IMR-90 (cell line): Measurements from ENCODE around the gene FRMD5. TPM values are rescaled to one million over a fixed set of nuclear protein-coding genes. Genes with fewer than 3 reads are reported as not detected.

ENCODE experiments used
- ATAC-seq: fragments of 200-7000 bp; cut with Tn5 transposase; 2 replicates; pipeline ENCODE4 v1.9.1; 2020; ENCODE audit warnings: low read depth, mild to moderate bottlenecking, moderate library complexity
- BruUV-seq: library from RNA; stranded (reverse); fragments of 400-500 nt; replicated peaks from 2 replicates; lab custom pipeline; 2021; lab: Mats Ljungman, UMichigan
- CTCF ChIA-PET: fragments of 300-600 bp; formaldehyde crosslinking; extraction: SDS; loops from one replicate; lab custom pipeline; 2021; ENCODE audit warnings: antibody characterized with exemption; lab: Yijun Ruan, JAX
- POLR2A ChIA-PET: fragments of 300-600 bp; sonication (Branson Sonifier 250); formaldehyde crosslinking; loops from one replicate; lab custom pipeline; 2022; ENCODE audit warnings: antibody characterized with exemption; ENCODE audit not compliant: unreplicated experiment; lab: Charles Lee
- DNase-seq: peaks from one replicate; pipeline ENCODE4 v3.0.0; 2013
- H2AFZ ChIP-seq: replicated peaks from 2 replicates; pipeline ENCODE3; 2013; ENCODE audit warnings: low read length, mild to moderate bottlenecking; ENCODE audit not compliant: poor library complexity
- H2AK5ac ChIP-seq: 2 replicates; pipeline ENCODE4 v1.6.1; 2013; ENCODE audit warnings: low read depth, low read length, inconsistent platforms
- H2AK9ac ChIP-seq: replicated peaks from 2 replicates; pipeline ENCODE3; 2013; ENCODE audit warnings: mild to moderate bottlenecking, low read depth, low read length, moderate library complexity; ENCODE audit not compliant: poor library complexity
- H2BK120ac ChIP-seq: 2 replicates; pipeline ENCODE4 v1.6.1; 2013; ENCODE audit warnings: low read depth, low read length, inconsistent platforms
- H2BK15ac ChIP-seq: 3 replicates; pipeline ENCODE4 v1.6.1; 2013; ENCODE audit warnings: low read depth, low read length, inconsistent platforms
- H2BK20ac ChIP-seq: 2 replicates; pipeline ENCODE4 v1.6.1; 2013; ENCODE audit warnings: low read depth, mild to moderate bottlenecking, inconsistent platforms, low read length, moderate library complexity
- H2BK5ac ChIP-seq: 2 replicates; pipeline ENCODE4 v1.6.1; 2013; ENCODE audit warnings: mild to moderate bottlenecking, low read depth, low read length, inconsistent platforms; ENCODE audit not compliant: poor library complexity, severe bottlenecking
- H3K14ac ChIP-seq: replicated peaks from 2 replicates; pipeline ENCODE4 v1.6.1; 2013; ENCODE audit warnings: low read depth, low read length, inconsistent platforms
- H3K18ac ChIP-seq: 2 replicates; pipeline ENCODE4 v1.6.1; 2013; ENCODE audit warnings: low read depth, low read length, control low read depth
- H3K23ac ChIP-seq: 2 replicates; pipeline ENCODE4 v1.6.1; 2013; ENCODE audit warnings: low read depth, low read length, inconsistent platforms
- H3K27ac ChIP-seq: 2 replicates; pipeline ENCODE4 v1.5.1; 2013; ENCODE audit warnings: mild to moderate bottlenecking, control low read depth, low read length; ENCODE audit not compliant: insufficient read depth
- H3K27me3 ChIP-seq: 2 replicates; pipeline ENCODE4 v1.6.1; 2013; ENCODE audit warnings: low read length; ENCODE audit not compliant: control insufficient read depth, insufficient read depth
- H3K36me3 ChIP-seq: 2 replicates; pipeline ENCODE4 v1.6.1; 2013; ENCODE audit warnings: low read length, mixed read lengths; ENCODE audit not compliant: control insufficient read depth, insufficient read depth
- H3K4ac ChIP-seq: 2 replicates; pipeline ENCODE4 v1.6.1; 2013; ENCODE audit warnings: low read depth, low read length, inconsistent platforms
- H3K4me1 ChIP-seq: 2 replicates; pipeline ENCODE4 v1.6.1; 2013; ENCODE audit warnings: low read length, mixed read lengths; ENCODE audit not compliant: control insufficient read depth, insufficient read depth
- H3K4me2 ChIP-seq: 2 replicates; pipeline ENCODE4 v1.6.1; 2013; ENCODE audit warnings: low read depth, mild to moderate bottlenecking, control low read depth, low read length, moderate library complexity
- H3K4me3 ChIP-seq: 2 replicates; pipeline ENCODE4 v1.5.1; 2013; ENCODE audit warnings: low read depth, mild to moderate bottlenecking, control low read depth, low read length, moderate library complexity; ENCODE audit not compliant: insufficient read depth
- H3K56ac ChIP-seq: 2 replicates; pipeline ENCODE4 v1.6.1; 2013; ENCODE audit warnings: low read length, inconsistent platforms; ENCODE audit not compliant: insufficient read depth; ENCODE audit errors: extremely low read depth
- H3K79me1 ChIP-seq, 2 experiments: 2 replicates each; pipeline ENCODE4 v1.6.1; 2013; ENCODE audit warnings: low read length in 2 of 2, inconsistent platforms in 1 of 2, low read depth in 1 of 2
- H3K9ac ChIP-seq: 2 replicates; pipeline ENCODE4 v1.6.1; 2013; ENCODE audit warnings: low read depth, low read length, control low read depth
- H3K9me1 ChIP-seq: 2 replicates; pipeline ENCODE4 v1.6.1; 2013; ENCODE audit warnings: low read length, inconsistent platforms; ENCODE audit not compliant: insufficient read depth
- H3K9me3 ChIP-seq: 2 replicates; pipeline ENCODE4 v1.6.1; 2013; ENCODE audit warnings: low read length; ENCODE audit not compliant: control insufficient read depth, insufficient read depth
- H4K20me1 ChIP-seq: 2 replicates; pipeline ENCODE4 v1.6.1; 2013; ENCODE audit warnings: low read length, inconsistent platforms; ENCODE audit not compliant: insufficient read depth
- H4K5ac ChIP-seq: 2 replicates; pipeline ENCODE4 v1.6.1; 2013; ENCODE audit warnings: mild to moderate bottlenecking, low read depth, low read length, control low read depth
- H4K8ac ChIP-seq, 2 experiments: 2 replicates each; pipeline ENCODE4 v1.6.1; 2013; ENCODE audit warnings: low read depth in 2 of 2, low read length in 2 of 2, control low read depth in 1 of 2, inconsistent platforms in 1 of 2
- H4K91ac ChIP-seq: 2 replicates; pipeline ENCODE4 v1.6.1; 2013; ENCODE audit warnings: low read depth, low read length, inconsistent platforms; ENCODE audit not compliant: insufficient read depth
- BHLHE40 ChIP-seq: fragments of 150-350 bp; IDR thresholded peaks from 2 replicates; pipeline ENCODE4 v1.6.1; 2016; ENCODE audit warnings: mild to moderate bottlenecking, low read depth, low read length
- CEBPB ChIP-seq: IDR thresholded peaks from 2 replicates; pipeline ENCODE4 v1.6.1; 2012; ENCODE audit warnings: low read depth, low read length, improper control_type of control experiment
- ELK1 ChIP-seq: fragments of 150-350 bp; IDR thresholded peaks from 2 replicates; pipeline ENCODE4 v1.6.1; 2016; ENCODE audit warnings: low read depth, mild to moderate bottlenecking, low read length, moderate library complexity, borderline replicate concordance
- MXI1 ChIP-seq: IDR thresholded peaks from 2 replicates; pipeline ENCODE4 v1.6.1; 2012; ENCODE audit warnings: low read depth, mild to moderate bottlenecking, low read length, moderate library complexity, borderline replicate concordance
- WGBS, 2 experiments: methylation state at CpG; one replicate each; pipeline versions ENCODE4 v1.1.5 to v1.1.7; 2013; ENCODE audit warnings: missing lambda C conversion rate in 2 of 2; ENCODE audit not compliant: insufficient read length in 1 of 2; ENCODE audit errors: extremely low coverage in 2 of 2; 5-methylcytosine and 5-hydroxymethylcytosine counted together
- dilution Hi-C: fragments of 300-500 bp; cut with HindIII; formaldehyde crosslinking; loops from one replicate; pipeline ENCODE4 v1.14.3; 2018; ENCODE audit warnings: low sequenced_read_pairs; ENCODE audit not compliant: unreplicated experiment
- in situ Hi-C: fragments of 300-500 bp; cut with MboI; formaldehyde crosslinking; loops from 3 replicates; pipeline ENCODE4 v1.14.3; 2019; ENCODE audit warnings: low sequenced_read_pairs, inconsistent platforms, mixed read lengths
- intact Hi-C: fragments of 100-400 bp; cut with micrococcal nuclease; formaldehyde crosslinking; loops from 2 replicates; pipeline ENCODE4 v1.10.0; 2022
- polyA plus RNA-seq, 3 experiments: library from polyadenylated mRNA; depleted of rRNA; stranded (reverse); fragments of >200 nt; gene quantifications; 2 replicates each; pipeline ENCODE4 v1.2.3, GENCODE V29; 2012; ENCODE audit warnings: low replicate concordance in 1 of 3
- total RNA-seq: library from RNA; depleted of rRNA; stranded (reverse); fragments of >200 nt; gene quantifications from 2 replicates; pipeline ENCODE4 v1.2.3, GENCODE V29; 2012

The FRMD5 gene
- total and polyA plus RNA-seq, 2 of the 4 experiments (the other 2 are of a cell fraction): 4.1 to 5.4 TPM

GRCh38 chr15:44066211-44066827, 128.8 kb downstream of the FRMD5 start (continued):
- no peak for TF ChIP-seq MXI1

- CTCF ChIA-PET: interaction anchor here (0.8 to 1.8 kb wide), 3 partner anchors 125 to 160 kb away, joined by 3 to 9 read pairs (median 4); no protein-coding TSS in a partner anchor
- Histone ChIP-seq H4K20me1 (no peaks in the 10 kb centered on the region), H3K4me3 (no peak overlapping the region), H4K91ac (no peak overlapping the region), H2AK5ac (no peak overlapping the region), H3K23ac (no peak overlapping the region), H3K56ac (no peak overlapping the region), H3K27ac (no peak overlapping the region), H4K8ac (no peak overlapping the region), H3K9me3 (no peaks in the 10 kb centered on the region), H2BK120ac (no peak overlapping the region), H3K27me3 (no peaks in the 10 kb centered on the region), H3K4me1 (no peaks in the 10 kb centered on the region), H3K4ac (no peak overlapping the region), H2AFZ (no peak overlapping the region), H4K5ac (no peak overlapping the region), H2BK5ac (no peak overlapping the region), H3K9me1 (no peaks in the 10 kb centered on the region), H2AK9ac (no peak overlapping the region), H3K79me1 (no peaks in the 10 kb centered on the region), H2BK20ac (no peak overlapping the region), H3K9ac (no peak overlapping the region), H3K4me2 (no peak overlapping the region), H3K18ac (no peak overlapping the region), H3K14ac (no peak overlapping the region), H3K36me3 (no peaks in the 10 kb centered on the region), H2BK15ac (no peak overlapping the region)
- dilution Hi-C loops (no loop called here), in situ Hi-C loops (loop anchor here (25.0 kb wide), 1 partner anchor 152 kb away; no protein-coding TSS in a partner anchor), intact Hi-C loops (loop anchor here (5.0 kb wide), 1 partner anchor 153 kb away; no protein-coding TSS in a partner anchor)
- BruUV-seq: no TSS peak
- POLR2A ChIA-PET: no interaction called here
- WGBS, 2 experiments: 80% methylated on average over 1 of the region's 1 CpG; no CpG with 5 or more reads in 1 of the 2 experiments
- DNase-seq (no peak), ATAC-seq (no peak)
- TF ChIP-seq CEBPB: peak; percentile 24; the same call in 1 of the 2 replicates
- no peak for TF ChIP-seq BHLHE40
- TF ChIP-seq ELK1: no peak
These were observed 130.4 kb downstream of the FRMD5 start for GRCh38 chr15:44064706-44065105.
